Ovary (tissue), 3 donors: ENCODE measurements around the gene GADD45B.

ENCODE experiments used
- EP300 ChIP-seq: sonication (generic); formaldehyde crosslinking; IDR thresholded peaks from one replicate; pipeline ENCODE4 v1.6.1; 2017; ENCODE audit warnings: antibody characterized with exemption
- POLR2A ChIP-seq: fragments of 450-650 bp; IDR thresholded peaks from one replicate; pipeline ENCODE4 v1.6.1; 2017; ENCODE audit warnings: antibody characterized with exemption, mild to moderate bottlenecking, moderate library complexity
- TF ChIP-seq, protein P1 (sequence below), 3 donors: fragments of 450-650 bp in 2 of 3; fragments of 200-600 bp in 1 of 3; IDR thresholded peaks; one replicate each; pipeline versions ENCODE4 v1.5.1 to v1.8.0; 2016 to 2022; ENCODE audit warnings: antibody characterized with exemption in 3 of 3, mild to moderate bottlenecking in 1 of 3
- donor health status: DM: no; HTN: no; CAD: no.

DNA sequence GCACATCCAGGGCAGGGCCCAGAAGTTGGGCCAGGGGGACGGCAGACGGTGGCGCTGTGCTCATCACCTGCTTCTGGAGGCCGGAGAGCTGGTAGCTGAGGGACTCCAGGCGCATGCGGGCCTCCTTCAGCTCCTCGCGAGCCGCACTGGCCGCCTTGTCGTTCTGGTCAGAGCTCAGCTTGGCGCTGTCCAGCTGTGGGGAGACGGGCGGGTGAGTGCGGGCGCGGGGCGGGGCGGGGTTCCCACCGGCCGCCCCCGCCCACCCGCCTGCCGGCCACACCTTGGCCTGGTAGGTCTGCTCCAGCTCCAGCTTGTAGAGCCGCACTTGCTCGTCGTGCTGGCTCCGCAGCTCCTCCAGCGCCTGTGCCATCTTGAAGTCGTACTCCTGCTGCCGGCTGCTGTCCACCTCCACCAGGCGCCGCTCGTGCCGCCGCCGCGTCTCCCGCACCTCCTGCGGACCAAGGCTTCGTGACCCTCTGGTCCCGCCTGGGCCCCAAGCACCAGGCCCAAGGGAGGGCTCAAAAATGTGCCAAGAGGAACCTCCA lies 41.1 kb upstream of the GADD45B start:
- TF ChIP-seq, protein P1, sequence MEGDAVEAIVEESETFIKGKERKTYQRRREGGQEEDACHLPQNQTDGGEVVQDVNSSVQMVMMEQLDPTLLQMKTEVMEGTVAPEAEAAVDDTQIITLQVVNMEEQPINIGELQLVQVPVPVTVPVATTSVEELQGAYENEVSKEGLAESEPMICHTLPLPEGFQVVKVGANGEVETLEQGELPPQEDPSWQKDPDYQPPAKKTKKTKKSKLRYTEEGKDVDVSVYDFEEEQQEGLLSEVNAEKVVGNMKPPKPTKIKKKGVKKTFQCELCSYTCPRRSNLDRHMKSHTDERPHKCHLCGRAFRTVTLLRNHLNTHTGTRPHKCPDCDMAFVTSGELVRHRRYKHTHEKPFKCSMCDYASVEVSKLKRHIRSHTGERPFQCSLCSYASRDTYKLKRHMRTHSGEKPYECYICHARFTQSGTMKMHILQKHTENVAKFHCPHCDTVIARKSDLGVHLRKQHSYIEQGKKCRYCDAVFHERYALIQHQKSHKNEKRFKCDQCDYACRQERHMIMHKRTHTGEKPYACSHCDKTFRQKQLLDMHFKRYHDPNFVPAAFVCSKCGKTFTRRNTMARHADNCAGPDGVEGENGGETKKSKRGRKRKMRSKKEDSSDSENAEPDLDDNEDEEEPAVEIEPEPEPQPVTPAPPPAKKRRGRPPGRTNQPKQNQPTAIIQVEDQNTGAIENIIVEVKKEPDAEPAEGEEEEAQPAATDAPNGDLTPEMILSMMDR (IDR thresholded peaks at IDR 0.05) = no peak
- TF ChIP-seq POLR2A = no peak
- no peak for TF ChIP-seq EP300
